Large intestine (tissue), 3 donors: Measurements from ENCODE around the gene PCYOX1L. TPM values are rescaled to one million over a fixed set of nuclear protein-coding genes. Genes with fewer than 3 reads are reported as not detected.

Experiments
- DNase-seq, 2 donors: peaks; one replicate each; pipeline versions ENCODE4 v3.0.0 to v3.0.0-alpha.2; 2013
- H3K27ac ChIP-seq: one replicate; pipeline ENCODE4 v1.5.1; 2013; ENCODE audit warnings: low read length
- H3K27me3 ChIP-seq: 2 replicates; pipeline ENCODE4 v1.6.1; 2013; ENCODE audit warnings: low read length; ENCODE audit not compliant: control insufficient read depth, insufficient read depth
- H3K36me3 ChIP-seq: 2 replicates; pipeline ENCODE4 v1.6.1; 2013; ENCODE audit warnings: low read length; ENCODE audit not compliant: control insufficient read depth, insufficient read depth
- H3K4me1 ChIP-seq: one replicate; pipeline ENCODE4 v1.6.1; 2013; ENCODE audit warnings: low read length; ENCODE audit not compliant: control insufficient read depth, insufficient read depth
- H3K4me3 ChIP-seq: one replicate; pipeline ENCODE4 v1.5.1; 2013; ENCODE audit warnings: low read length
- H3K9me3 ChIP-seq: one replicate; pipeline ENCODE4 v1.6.1; 2013; ENCODE audit warnings: mild to moderate bottlenecking, low read depth, low read length, moderate library complexity; ENCODE audit not compliant: control insufficient read depth
- WGBS: methylation state at CpG from one replicate; pipeline ENCODE4 v1.1.5; 2013; ENCODE audit warnings: low lambda C conversion rate; ENCODE audit not compliant: insufficient coverage; 5-methylcytosine and 5-hydroxymethylcytosine counted together
- polyA plus RNA-seq: library from polyadenylated mRNA; unstranded; fragments of 120-200 nt; gene quantifications from one replicate; pipeline ENCODE4 v1.2.1, GENCODE V29; 2013

PCYOX1L gene
- polyA plus RNA-seq, 1 donor: 48.7 TPM

DNA sequence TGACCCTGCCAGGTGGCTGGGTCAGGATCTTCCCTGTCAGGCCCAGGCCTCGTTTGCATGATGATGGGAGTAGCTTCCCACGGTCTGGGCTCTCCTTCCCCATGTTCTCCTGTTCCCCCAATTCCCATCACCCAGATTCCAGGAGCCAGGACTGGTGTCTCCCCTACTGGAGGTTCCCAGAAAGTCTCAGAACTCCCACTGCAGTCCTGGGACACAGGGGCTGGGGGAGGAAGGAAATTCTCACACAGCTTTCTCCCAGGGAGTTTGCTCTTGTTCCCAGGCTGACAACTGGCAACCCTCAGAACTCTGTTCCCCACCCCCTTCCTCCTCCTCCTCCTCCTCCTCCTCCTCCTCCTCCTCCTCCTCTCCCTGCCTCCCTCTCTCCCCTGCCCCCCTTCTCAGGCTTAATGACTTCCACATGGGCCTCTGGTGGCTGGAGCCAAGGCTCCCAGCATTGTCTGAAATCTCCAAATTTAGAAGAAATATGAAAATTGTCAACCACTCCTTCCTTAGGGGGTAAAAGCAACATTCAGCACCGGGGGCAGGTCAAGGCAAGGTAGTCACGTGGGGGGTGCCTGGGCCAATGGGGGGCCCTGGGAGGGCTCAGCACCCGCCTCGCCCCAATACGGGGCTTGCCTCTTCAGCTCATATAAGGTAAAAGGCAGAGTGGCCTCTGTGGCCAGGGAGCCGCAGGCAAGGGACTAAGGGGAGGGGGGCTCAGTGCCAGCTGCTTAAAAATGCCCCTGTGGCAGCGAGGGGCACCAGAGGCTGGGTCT is 48.5 kb downstream of the PCYOX1L start:
- H3K4me3 ChIP-seq: peak overlapping the region; percentile 61

DNA sequence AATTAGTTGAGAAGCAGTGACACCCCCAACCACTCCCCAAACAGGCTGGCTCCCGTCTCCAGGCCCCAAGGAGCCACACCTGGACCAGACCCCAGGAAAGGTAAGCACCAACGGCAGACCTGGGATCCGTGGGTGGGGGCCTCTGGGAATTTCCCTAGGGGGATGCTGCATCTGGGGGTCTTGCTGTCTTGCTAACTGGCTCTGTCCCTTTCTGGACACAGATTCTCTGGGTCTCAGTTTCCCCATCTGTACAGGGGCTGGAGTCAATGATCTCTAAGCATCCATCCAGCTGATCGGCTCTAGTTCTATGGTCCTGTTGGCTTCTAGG is 49.1 kb downstream of the PCYOX1L start:
- no peak for DNase-seq
- H3K36me3 ChIP-seq: peaks cover 6% of the 10 kb centered on the region
- no peaks in the 10 kb centered on the region for H3K27me3 ChIP-seq
- H3K27ac ChIP-seq: peak overlapping the region; percentile 90
- WGBS: no CpG with 5 or more reads among the region's 4 CpGs
- H3K4me3 ChIP-seq: peak overlapping the region; percentile 61
- H3K9me3 ChIP-seq: no peaks in the 10 kb centered on the region
- peaks cover 24% of the 10 kb centered on the region for H3K4me1 ChIP-seq

More for the DNA sequence above, 48.5 kb downstream of the PCYOX1L start:
- peaks cover 5% of the 10 kb centered on the region for H3K36me3 ChIP-seq
- no CpG with 5 or more reads among the region's 9 CpGs for WGBS
- H3K27me3 ChIP-seq: no peaks in the 10 kb centered on the region
- peaks cover 23% of the 10 kb centered on the region for H3K4me1 ChIP-seq
- H3K9me3 ChIP-seq: no peaks in the 10 kb centered on the region
- DNase-seq: peak; percentile 44 to 67
- peak overlapping the region; percentile 90 for H3K27ac ChIP-seq

DNA sequence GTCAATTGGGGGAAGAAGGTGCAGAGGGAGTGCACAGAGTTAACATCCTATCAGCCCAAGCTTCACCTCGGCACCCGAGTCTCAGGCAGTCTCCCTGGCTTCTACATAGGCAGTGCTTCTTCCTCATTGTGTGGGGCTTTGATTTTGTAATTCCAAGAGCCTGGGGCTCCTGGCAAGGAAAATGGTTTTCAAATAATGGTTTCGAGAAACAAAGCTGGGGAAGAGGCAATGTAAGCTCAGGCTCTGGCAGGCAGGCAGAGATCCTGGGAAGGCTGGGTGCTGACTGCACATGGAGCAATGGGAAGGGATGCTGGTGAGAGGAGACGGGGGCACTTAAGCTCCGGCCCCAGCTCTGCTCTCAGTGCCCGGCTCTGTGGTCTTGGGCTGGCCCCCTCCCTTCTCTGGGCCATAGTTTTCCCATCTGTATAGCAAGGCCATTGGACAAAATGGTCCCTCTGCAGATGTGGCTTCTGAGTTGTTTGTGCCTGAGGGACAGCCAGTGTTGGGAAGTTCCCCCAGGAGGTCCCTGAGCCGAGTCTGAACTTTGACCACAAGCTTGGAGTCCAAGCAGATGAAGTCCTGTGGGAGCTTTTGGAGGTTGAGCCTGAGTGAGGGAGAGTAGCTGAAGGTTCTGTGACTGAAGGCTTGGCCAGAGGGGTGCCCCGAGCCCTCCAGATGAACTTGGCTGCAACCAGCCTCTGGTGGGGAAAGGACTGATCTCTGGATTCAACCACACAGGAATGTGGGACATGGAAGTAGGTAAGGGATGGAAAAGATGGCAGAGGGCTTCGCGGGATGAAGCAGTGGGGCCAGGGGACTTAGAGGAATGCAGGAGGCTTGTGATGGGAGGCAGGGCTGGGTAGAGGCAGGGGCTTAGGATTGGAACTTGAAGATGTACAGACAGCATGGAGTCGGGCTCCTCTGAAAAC is 49.7 kb downstream of the PCYOX1L start:
- Histone ChIP-seq H3K9me3 (no peaks in the 10 kb centered on the region), H3K27me3 (no peaks in the 10 kb centered on the region), H3K36me3 (peaks cover 7% of the 10 kb centered on the region), H3K4me3 (peak overlapping the region; percentile 61), H3K27ac (peak overlapping the region; percentile 90), H3K4me1 (peaks cover 24% of the 10 kb centered on the region)
- 83% methylated on average over 2 of the region's 11 CpGs for WGBS
- no peak for DNase-seq

DNA sequence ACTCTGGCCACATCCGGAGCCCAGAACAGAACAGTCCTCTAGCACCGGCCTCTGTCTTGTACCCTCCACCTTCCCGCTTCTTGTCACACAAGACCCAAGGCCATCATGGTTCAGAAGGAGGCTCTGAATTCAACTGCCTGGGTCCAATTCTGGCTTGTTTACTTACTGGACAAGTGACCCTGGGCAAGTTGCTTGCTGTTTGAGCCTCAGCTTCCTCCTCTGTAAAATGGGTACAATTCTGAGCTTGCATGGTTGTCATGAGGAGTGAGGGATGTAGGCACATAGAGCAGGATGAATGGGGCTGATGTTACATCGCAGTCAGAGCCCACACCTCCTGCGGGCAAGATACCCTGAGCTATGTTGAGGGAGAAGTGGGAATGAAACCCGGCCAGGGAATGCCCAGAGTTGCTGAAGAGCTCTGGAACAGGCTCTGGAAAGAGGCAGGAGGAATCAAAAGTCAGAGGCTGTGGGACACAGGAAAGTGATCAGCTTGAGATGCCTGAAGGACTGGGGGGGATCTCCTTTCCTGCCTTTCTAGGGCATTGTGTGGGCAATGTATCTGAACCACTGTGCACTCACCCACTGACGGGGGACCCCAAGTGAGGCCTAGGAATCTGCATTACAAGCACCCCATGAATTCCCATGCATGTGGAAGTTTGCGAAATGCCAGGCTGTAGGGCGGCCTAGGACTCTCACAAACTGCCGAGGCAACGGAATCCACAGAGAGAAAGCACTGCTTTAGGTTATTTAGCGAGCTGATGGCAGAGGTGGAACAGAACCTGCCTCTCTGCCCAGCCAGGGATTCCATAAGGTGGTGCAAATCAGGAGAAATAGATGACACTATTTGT is 50.6 kb downstream of the PCYOX1L start:
- DNase-seq: no peak
- H3K27me3 ChIP-seq: no peaks in the 10 kb centered on the region

DNA sequence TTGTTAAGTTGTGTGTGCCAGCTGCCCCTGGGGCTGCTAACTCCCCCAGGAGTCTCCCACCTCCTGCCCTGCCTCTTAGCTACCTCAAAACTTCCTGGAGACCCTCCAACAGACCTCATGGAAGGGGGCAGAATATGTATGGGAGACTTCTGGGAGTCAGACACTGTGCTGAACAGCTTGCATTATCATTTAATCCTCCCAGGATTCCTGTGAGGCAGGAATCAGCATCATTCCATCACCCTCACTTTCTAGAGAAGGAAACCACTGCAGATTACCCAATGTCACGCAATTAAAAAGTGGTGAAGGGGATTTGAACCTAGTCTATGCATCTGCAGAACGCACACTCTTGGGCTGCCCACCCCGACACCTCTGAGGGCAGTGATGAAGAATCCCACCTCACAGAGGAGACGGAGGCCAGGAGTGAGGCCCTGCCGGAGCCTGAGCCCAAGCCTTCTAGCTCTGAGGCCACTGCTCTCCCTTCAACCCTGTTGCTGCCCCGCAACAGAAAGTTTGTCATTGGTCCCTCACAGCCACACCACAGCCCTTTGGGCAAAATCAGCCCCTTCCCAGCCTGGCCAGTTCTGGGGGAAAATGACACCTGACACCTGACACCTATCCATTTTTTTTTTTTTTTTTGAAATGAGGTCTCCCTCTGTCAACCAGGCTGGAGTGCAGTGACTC is 51.6 kb downstream of the PCYOX1L start:
- WGBS: no CpG with 5 or more reads among the region's 6 CpGs
- Histone ChIP-seq H3K4me3 (peak overlapping the region; percentile 61), H3K27ac (peak overlapping the region; percentile 90), H3K4me1 (peaks cover 22% of the 10 kb centered on the region), H3K9me3 (no peaks in the 10 kb centered on the region), H3K36me3 (peaks cover 15% of the 10 kb centered on the region), H3K27me3 (no peaks in the 10 kb centered on the region)
- DNase-seq: no peak

More for the DNA sequence above, 50.6 kb downstream of the PCYOX1L start:
- peaks cover 24% of the 10 kb centered on the region for H3K4me1 ChIP-seq
- 80% methylated on average over 1 of the region's 12 CpGs for WGBS
- peaks cover 12% of the 10 kb centered on the region for H3K36me3 ChIP-seq
- peak overlapping the region; percentile 61 for H3K4me3 ChIP-seq
- no peaks in the 10 kb centered on the region for H3K9me3 ChIP-seq
- H3K27ac ChIP-seq: peak overlapping the region; percentile 90

DNA sequence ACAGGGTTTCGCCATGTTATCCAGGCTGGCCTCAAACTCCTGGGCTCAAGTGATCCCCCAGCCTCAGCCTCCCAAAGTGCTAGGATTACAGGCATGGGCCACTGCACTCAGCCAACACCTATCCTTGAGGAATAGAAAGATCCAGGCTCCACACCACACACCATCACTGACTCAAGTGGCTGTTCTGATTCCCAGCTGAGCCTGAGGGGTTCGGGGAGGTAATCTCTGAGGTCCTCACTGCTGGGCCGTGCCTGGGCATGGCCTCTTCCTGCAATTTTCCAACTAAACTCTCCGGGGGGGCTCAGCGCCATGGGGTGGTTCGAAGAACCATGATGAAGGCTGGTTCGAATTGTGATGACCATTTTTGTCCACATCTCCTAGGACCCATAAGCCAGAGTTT is 52.2 kb downstream of the PCYOX1L start:
- no peak for DNase-seq
- no CpG with 5 or more reads among the region's 7 CpGs for WGBS
- Histone ChIP-seq H3K27me3 (no peaks in the 10 kb centered on the region), H3K36me3 (peaks cover 21% of the 10 kb centered on the region), H3K27ac (peak overlapping the region; percentile 90), H3K4me1 (peaks cover 19% of the 10 kb centered on the region), H3K4me3 (peak overlapping the region; percentile 61), H3K9me3 (no peaks in the 10 kb centered on the region)

DNA sequence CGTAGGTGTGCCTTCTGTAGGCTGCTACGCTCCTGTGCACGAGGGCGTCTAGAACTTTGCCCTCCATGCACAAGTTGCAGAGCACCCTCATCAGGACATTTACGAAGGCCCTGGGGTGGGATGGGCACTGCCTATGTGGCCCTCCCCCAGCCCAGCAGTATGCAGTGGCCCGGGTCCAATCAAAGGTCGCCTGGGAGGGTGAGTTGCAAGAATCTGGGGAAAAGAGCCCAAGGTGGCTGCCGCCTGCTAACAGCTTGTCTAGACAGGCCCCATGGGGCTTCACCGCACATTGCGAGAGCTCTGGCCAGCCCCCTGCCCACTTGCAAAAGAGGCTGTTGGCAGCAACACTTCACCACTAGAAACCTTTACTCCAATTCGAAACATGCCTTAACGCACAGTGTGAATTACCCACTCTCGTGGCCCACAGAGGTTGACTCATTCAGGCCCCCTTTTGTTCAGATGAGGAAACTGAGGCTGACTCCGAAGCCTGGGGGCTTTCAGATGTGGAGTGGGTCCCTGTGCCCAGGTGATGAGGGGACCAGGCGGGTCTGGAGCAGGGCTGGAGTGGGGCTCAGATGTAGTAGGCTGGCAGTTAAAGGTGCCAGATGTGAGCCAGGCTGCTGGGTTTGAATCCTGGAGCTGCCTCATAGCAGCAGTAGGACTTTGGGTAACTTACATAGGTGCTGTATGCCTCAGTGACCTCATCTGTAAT is 53.0 kb downstream of the PCYOX1L start:
- WGBS: no CpG with 5 or more reads among the region's 15 CpGs
- Histone ChIP-seq H3K4me1 (peaks cover 13% of the 10 kb centered on the region), H3K4me3 (peak overlapping the region; percentile 61), H3K9me3 (no peaks in the 10 kb centered on the region), H3K27ac (peak overlapping the region; percentile 90), H3K36me3 (peaks cover 24% of the 10 kb centered on the region), H3K27me3 (no peaks in the 10 kb centered on the region)
- DNase-seq: peak; percentile 84 to 91

DNA sequence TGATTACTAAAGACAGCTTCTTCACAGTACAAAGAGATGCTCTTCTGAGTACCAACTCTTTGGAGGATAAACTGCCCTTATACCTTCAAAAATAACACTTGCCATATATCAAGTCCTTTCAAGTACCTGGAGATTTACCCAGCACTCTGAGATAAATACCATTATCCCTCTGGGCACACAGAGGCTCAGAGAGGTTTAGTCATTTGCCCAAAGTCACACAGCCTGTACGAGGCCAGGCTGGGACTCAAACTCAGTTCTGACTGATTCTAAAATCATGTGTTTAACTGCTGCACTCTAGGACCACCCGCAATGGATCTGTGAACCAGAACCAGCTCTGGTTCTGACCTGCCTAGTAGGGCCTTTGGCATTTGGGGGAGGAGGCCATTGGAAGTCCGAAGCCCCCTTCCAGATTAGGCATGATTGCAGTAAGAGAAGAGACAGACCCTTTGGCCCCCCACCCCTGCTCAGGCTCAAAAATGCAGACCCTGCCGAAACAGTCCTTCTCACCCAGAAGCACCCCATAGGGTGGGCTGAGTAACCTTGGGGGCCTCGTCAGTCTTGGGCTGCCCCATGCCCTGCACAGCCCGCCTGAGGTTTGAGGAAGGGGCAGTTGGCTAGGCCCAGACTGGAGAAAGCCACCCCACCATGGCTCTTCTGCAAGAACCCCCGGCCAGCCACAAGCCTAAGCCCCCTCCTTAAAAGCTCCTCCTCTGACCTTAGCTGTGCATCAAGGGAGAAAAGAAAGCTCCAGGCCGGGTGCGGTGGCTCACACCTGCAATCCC is 54.1 kb downstream of the PCYOX1L start:
- Histone ChIP-seq H3K4me3 (peak overlapping the region; percentile 61), H3K4me1 (peaks cover 13% of the 10 kb centered on the region), H3K27me3 (no peaks in the 10 kb centered on the region), H3K27ac (peak overlapping the region; percentile 90), H3K9me3 (no peaks in the 10 kb centered on the region), H3K36me3 (peaks cover 30% of the 10 kb centered on the region)
- no CpG with 5 or more reads among the region's 9 CpGs for WGBS
- DNase-seq: no peak
